ENCODE measurements around the gene PPM1H. TPM values are rescaled to one million over a fixed set of nuclear protein-coding genes. Genes with fewer than 3 reads are reported as not detected.

PPM1H gene
- total RNA-seq, 3 donors from 2014 or later (not counting 1 experiment from before 2014, with no cell fraction given), result 0.18 to 2.1 (median 0.40) TPM

DNA sequence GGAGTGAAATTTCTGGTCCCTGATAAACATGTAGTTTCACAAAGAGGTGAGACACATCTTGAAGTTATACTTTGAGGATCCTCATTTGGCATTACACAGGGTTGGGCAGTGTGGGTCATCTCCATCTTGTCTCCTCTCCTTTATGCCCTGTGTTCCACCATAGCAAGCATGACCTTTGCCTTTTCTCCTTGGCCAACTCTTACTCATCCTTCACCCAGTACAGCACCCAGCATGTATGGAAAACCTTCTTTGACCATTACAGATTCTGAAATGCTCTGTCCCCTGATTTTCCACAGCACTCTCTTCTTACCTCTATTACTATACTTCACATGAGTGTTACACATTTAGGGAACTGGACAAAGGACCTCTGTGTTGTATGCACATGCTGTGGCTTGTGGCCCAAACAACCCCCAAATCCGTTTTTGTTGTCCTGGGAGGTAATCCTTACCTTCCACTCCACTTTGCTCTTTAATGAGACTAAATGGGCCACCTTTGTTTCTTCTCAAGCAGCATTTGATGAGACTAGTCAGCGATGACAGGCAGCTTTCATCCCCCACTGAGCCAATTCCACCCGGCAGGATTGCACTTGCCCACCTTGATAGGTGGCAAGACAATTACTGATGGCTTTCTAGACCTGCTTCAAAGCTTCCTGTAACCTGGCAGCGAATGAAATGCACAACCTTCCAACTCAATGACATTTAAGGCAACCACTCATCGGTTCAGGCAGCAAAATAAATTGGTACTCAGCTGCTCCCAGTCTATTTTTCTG, 304.8 kb downstream of the PPM1H start:
- peaks cover 14% of the 10 kb centered on the region for H3K4me1 ChIP-seq (ENCODE audit: control insufficient read depth, insufficient read depth, low read length)
- H3K4me1 Mint-ChIP-seq, result peaks cover 11 to 17% of the 10 kb centered on the region in 2 donors
- H3K4me3 ChIP-seq (ENCODE audit: low read length), result no peak overlapping the region
- no peak for ATAC-seq
- intact Hi-C loops (cut with micrococcal nuclease), result no loop called here
- H3K36me3 Mint-ChIP-seq, result no peaks in the 10 kb centered on the region
- peaks cover 68 to 71% of the 10 kb centered on the region in 2 donors for H3K27me3 Mint-ChIP-seq (ENCODE audit: low read depth in 2 of 2)
- H3K4me3 Mint-ChIP-seq, result no peak overlapping the region
- H3K27ac ChIP-seq (ENCODE audit: low read length), result no peak overlapping the region
- H3K27ac Mint-ChIP-seq, result no peak overlapping the region
- H3K9me3 Mint-ChIP-seq, result no peaks in the 10 kb centered on the region
- DNase-seq, result no peak
- H3K9me3 ChIP-seq (ENCODE audit: control insufficient read depth, insufficient read depth, low read length), result no peaks in the 10 kb centered on the region
- H3K36me3 ChIP-seq (ENCODE audit: control insufficient read depth, insufficient read depth, low read length), result no peaks in the 10 kb centered on the region
- WGBS (ENCODE audit: insufficient coverage), result 91% methylated on average over 5 of the region's 5 CpGs
- peaks cover 46% of the 10 kb centered on the region for H3K27me3 ChIP-seq (ENCODE audit: control insufficient read depth, insufficient read depth, low read length)
- TF ChIP-seq, protein P1, sequence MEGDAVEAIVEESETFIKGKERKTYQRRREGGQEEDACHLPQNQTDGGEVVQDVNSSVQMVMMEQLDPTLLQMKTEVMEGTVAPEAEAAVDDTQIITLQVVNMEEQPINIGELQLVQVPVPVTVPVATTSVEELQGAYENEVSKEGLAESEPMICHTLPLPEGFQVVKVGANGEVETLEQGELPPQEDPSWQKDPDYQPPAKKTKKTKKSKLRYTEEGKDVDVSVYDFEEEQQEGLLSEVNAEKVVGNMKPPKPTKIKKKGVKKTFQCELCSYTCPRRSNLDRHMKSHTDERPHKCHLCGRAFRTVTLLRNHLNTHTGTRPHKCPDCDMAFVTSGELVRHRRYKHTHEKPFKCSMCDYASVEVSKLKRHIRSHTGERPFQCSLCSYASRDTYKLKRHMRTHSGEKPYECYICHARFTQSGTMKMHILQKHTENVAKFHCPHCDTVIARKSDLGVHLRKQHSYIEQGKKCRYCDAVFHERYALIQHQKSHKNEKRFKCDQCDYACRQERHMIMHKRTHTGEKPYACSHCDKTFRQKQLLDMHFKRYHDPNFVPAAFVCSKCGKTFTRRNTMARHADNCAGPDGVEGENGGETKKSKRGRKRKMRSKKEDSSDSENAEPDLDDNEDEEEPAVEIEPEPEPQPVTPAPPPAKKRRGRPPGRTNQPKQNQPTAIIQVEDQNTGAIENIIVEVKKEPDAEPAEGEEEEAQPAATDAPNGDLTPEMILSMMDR (IDR thresholded peaks at IDR 0.05), result no peak

DNA sequence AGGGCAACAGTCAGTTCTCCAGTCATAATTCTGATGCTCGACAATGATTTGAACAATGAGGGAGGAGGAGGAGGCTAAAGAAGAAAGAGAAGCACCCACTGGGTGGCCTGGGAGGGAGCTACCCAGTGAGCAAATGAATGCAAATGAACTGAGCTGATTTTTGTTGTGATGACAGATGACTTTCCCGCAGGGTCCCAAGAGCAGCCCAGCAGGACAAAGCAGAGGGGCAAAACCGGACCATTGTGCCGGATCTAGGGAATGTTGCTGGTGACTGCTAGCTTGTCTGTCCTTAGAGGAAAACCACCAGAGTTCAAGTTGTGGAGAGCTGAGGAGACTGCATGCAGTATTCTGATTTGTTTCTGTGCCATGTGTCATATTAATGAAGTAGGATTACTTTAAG, 305.5 kb downstream of the PPM1H start:
- TF ChIP-seq, protein P1 (IDR thresholded peaks at IDR 0.05), result no peak
- H3K27ac Mint-ChIP-seq, result no peak overlapping the region
- peaks cover 68 to 71% of the 10 kb centered on the region in 2 donors for H3K27me3 Mint-ChIP-seq (ENCODE audit: low read depth in 2 of 2)
- H3K9me3 Mint-ChIP-seq, result no peaks in the 10 kb centered on the region
- DNase-seq, result no peak
- Histone ChIP-seq H3K9me3 (ENCODE audit: control insufficient read depth, insufficient read depth, low read length) (no peaks in the 10 kb centered on the region), H3K27me3 (ENCODE audit: control insufficient read depth, insufficient read depth, low read length) (peaks cover 43% of the 10 kb centered on the region), H3K4me3 (ENCODE audit: low read length) (no peak overlapping the region), H3K36me3 (ENCODE audit: control insufficient read depth, insufficient read depth, low read length) (no peaks in the 10 kb centered on the region), H3K27ac (ENCODE audit: low read length) (no peak overlapping the region), H3K4me1 (ENCODE audit: control insufficient read depth, insufficient read depth, low read length) (peaks cover 14% of the 10 kb centered on the region)
- ATAC-seq, result no peak
- H3K4me1 Mint-ChIP-seq, result peaks cover 11 to 17% of the 10 kb centered on the region in 2 donors
- no peak overlapping the region for H3K4me3 Mint-ChIP-seq
- no peaks in the 10 kb centered on the region for H3K36me3 Mint-ChIP-seq
- 97% methylated on average over 4 of the region's 4 CpGs for WGBS (ENCODE audit: insufficient coverage)
- intact Hi-C loops (cut with micrococcal nuclease), result no loop called here

DNA sequence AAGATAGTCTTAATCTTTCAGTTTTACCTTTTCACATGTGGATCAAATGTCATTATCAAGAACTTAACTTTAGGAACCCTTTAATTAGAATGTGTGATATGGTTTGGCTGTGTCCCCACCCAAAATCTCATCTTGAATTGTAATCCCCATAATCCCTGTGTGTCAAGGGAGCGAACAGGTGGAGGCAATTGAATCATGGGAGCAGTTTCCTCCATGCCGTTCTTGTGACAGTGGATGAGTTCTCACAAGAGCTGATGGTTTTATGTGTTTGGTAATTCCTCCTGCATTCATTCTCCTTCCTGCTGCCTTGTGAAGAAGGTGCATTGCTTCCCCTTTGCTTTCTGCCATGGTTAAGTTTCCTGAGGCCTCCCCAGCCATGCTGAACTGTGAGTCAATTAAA, 307.8 kb downstream of the PPM1H start:
- Mint-ChIP-seq H3K27me3 (ENCODE audit: low read depth in 2 of 2) (peaks cover 48 to 53% of the 10 kb centered on the region in 2 donors), H3K4me3 (no peak overlapping the region), H3K27ac (no peak overlapping the region), H3K9me3 (no peaks in the 10 kb centered on the region), H3K36me3 (no peaks in the 10 kb centered on the region), H3K4me1 (peaks cover 10% of the 10 kb centered on the region in 2 donors)
- TF ChIP-seq, protein P1 (IDR thresholded peaks at IDR 0.05), result no peak
- WGBS (ENCODE audit: insufficient coverage), result 95% methylated on average over 2 of the region's 2 CpGs
- DNase-seq (no peak), ATAC-seq (no peak)
- no peak overlapping the region for H3K4me3 ChIP-seq (ENCODE audit: low read length)
- peaks cover 28% of the 10 kb centered on the region for H3K27me3 ChIP-seq (ENCODE audit: control insufficient read depth, insufficient read depth, low read length)
- H3K27ac ChIP-seq (ENCODE audit: low read length), result no peak overlapping the region
- intact Hi-C loops (cut with micrococcal nuclease), result no loop called here
- peaks cover 8% of the 10 kb centered on the region for H3K4me1 ChIP-seq (ENCODE audit: control insufficient read depth, insufficient read depth, low read length)
- no peaks in the 10 kb centered on the region for H3K9me3 ChIP-seq (ENCODE audit: control insufficient read depth, insufficient read depth, low read length)
- H3K36me3 ChIP-seq (ENCODE audit: control insufficient read depth, insufficient read depth, low read length), result no peaks in the 10 kb centered on the region

DNA sequence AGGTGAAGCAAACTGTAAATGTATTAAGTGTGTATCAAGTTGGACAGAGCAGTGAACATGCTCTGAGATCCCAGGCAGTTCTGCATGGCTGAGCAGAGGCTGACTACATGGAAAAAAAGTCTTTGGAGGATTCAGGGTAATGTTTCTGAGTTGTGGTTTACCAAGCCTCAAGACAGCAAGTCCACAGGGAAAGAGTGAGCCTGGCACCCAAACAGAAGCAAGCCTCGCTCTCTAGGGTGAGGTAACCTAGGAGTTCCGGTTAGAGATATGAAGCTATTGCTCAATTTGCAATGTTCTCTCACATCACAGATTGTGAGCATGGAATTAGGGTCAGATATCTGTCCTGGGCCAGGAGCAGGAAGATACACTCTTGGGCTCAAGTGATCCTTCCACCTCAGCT, 309.7 kb downstream of the PPM1H start:
- H3K27ac Mint-ChIP-seq, result no peak overlapping the region
- no peak overlapping the region for H3K4me3 Mint-ChIP-seq
- Histone ChIP-seq H3K27ac (ENCODE audit: low read length) (no peak overlapping the region), H3K27me3 (ENCODE audit: control insufficient read depth, insufficient read depth, low read length) (peaks cover 10% of the 10 kb centered on the region), H3K4me1 (ENCODE audit: control insufficient read depth, insufficient read depth, low read length) (no peaks in the 10 kb centered on the region), H3K9me3 (ENCODE audit: control insufficient read depth, insufficient read depth, low read length) (no peaks in the 10 kb centered on the region), H3K4me3 (ENCODE audit: low read length) (no peak overlapping the region), H3K36me3 (ENCODE audit: control insufficient read depth, insufficient read depth, low read length) (no peaks in the 10 kb centered on the region)
- WGBS (ENCODE audit: insufficient coverage), result 77% methylated on average over 1 of the region's 2 CpGs
- peaks cover 28 to 37% of the 10 kb centered on the region in 2 donors for H3K27me3 Mint-ChIP-seq (ENCODE audit: low read depth in 2 of 2)
- intact Hi-C loops (cut with micrococcal nuclease), result no loop called here
- DNase-seq (no peak), ATAC-seq (no peak)
- H3K9me3 Mint-ChIP-seq, result no peaks in the 10 kb centered on the region
- H3K4me1 Mint-ChIP-seq, result no peaks in the 10 kb centered on the region
- TF ChIP-seq, protein P1 (IDR thresholded peaks at IDR 0.05), result no peak
- no peaks in the 10 kb centered on the region for H3K36me3 Mint-ChIP-seq
